ENCODE data around the gene CRY2. TPM values are rescaled to one million over a fixed set of nuclear protein-coding genes. Genes with fewer than 3 reads are reported as not detected.

Gene CRY2
- total RNA-seq, 1 donor from 2014 or later, result 54.2 TPM

DNA sequence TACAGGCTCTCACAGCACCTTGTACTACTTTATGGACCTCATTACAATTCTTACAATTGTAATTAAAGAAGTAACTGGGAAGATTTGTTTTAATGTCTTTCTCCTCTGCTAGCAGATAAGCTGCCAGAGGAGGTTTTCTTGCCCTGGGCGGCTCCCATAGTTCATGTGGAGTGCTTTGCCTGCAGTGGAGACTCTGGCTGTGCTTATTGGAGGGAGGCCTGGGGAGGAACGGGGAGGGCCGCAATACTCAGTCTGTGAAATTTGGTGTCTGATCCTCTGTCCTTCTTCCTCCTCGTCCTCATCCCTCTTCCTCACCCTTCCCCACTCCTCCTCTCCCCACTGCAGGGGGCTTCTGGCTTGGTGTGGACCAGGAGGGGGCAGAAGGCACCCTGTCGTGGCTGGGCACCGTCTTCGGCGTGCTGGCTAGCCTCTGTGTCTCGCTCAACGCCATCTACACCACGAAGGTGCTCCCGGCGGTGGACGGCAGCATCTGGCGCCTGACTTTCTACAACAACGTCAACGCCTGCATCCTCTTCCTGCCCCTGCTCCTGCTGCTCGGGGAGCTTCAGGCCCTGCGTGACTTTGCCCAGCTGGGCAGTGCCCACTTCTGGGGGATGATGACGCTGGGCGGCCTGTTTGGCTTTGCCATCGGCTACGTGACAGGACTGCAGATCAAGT lies 36.7 kb upstream of the CRY2 start:
- Histone ChIP-seq H3K36me3 (peaks cover 29% of the 10 kb centered on the region), H3K9me3 (no peaks in the 10 kb centered on the region), H3K4me1 (peaks cover 32% of the 10 kb centered on the region), H3K27ac (no peak overlapping the region), H3K4me3 (no peak overlapping the region), H3K27me3 (no peaks in the 10 kb centered on the region)
- intact Hi-C loops (cut with DNase I), result no loop called here
- TF ChIP-seq CTCF (IDR thresholded peaks at IDR 0.05), result no peak
- no peak for ATAC-seq
- no peak for DNase-seq

GRCh38 chr11:45811109-45811435 lies 36.2 kb upstream of the CRY2 start:
- TF ChIP-seq CTCF (IDR thresholded peaks at IDR 0.05), result no peak
- Histone ChIP-seq H3K27ac (no peak overlapping the region), H3K4me1 (peaks cover 27% of the 10 kb centered on the region), H3K4me3 (no peak overlapping the region), H3K36me3 (peaks cover 29% of the 10 kb centered on the region), H3K9me3 (no peaks in the 10 kb centered on the region), H3K27me3 (no peaks in the 10 kb centered on the region)
- DNase-seq, result no peak
- no peak for ATAC-seq
- intact Hi-C loops (cut with DNase I), result no loop called here

DNA sequence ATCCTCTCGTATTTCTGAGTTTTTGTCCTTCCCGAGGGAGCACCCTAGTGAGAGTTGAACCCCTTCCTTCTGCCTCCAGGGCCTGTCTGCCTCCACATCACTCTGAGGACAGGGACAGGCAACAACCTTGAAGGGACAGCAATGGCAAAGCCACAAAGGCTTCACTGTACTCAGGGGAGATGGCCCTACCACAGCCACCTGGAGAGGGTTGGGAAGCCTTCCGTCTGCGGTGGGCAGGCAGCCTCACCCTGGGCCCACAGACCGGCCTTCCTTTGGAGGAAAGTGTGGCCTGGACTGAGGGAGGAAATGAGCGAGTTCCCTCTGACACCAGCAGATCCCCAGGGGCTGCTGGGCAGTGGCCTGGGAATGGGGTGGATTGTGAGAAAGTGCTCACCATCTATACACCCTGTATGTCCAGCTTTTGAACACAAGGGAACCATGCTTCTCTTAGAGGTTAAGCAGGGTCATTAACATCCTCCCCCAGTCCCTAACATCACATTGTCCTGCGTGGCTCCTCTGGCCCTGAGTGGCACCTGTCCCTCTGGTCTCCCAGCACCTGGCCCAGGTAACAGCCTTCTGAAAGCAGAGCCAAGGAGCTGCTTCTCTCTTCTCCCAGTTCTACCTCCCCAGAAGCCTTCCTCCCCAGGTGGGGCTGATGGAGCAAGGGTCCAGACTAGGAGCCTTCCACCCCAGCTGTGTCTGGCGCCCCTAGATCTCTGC lies 35.5 kb upstream of the CRY2 start:
- Histone ChIP-seq H3K9me3 (no peaks in the 10 kb centered on the region), H3K4me1 (peaks cover 21% of the 10 kb centered on the region), H3K4me3 (no peak overlapping the region), H3K27ac (no peak overlapping the region), H3K27me3 (no peaks in the 10 kb centered on the region), H3K36me3 (peaks cover 29% of the 10 kb centered on the region)
- no peak for TF ChIP-seq CTCF (IDR thresholded peaks at IDR 0.05)
- ATAC-seq (no peak), DNase-seq (no peak)
- intact Hi-C loops (cut with DNase I), result no loop called here

- DNase-seq, result no peak
- TF ChIP-seq CTCF (IDR thresholded peaks at IDR 0.05), result no peak
- H3K4me1 ChIP-seq, result peaks cover 9% of the 10 kb centered on the region
- H3K36me3 ChIP-seq, result peaks cover 29% of the 10 kb centered on the region
- H3K27me3 ChIP-seq, result no peaks in the 10 kb centered on the region
- H3K27ac ChIP-seq, result no peak overlapping the region
- H3K9me3 ChIP-seq, result no peaks in the 10 kb centered on the region
- ATAC-seq, result no peak
- no peak overlapping the region for H3K4me3 ChIP-seq
- intact Hi-C loops (cut with DNase I), result no loop called here
These were observed 34.4 kb upstream of the CRY2 start for GRCh38 chr11:45812581-45813548.

GRCh38 chr11:45815747-45816146 lies 31.5 kb upstream of the CRY2 start:
- H3K9me3 ChIP-seq, result no peaks in the 10 kb centered on the region
- ATAC-seq (no peak), DNase-seq (no peak)
- H3K4me1 ChIP-seq, result no peaks in the 10 kb centered on the region
- TF ChIP-seq CTCF (IDR thresholded peaks at IDR 0.05), result no peak
- intact Hi-C loops (cut with DNase I), result no loop called here
- H3K27me3 ChIP-seq, result no peaks in the 10 kb centered on the region
- H3K36me3 ChIP-seq, result peaks cover 17% of the 10 kb centered on the region
- no peak overlapping the region for H3K4me3 ChIP-seq
- H3K27ac ChIP-seq, result no peak overlapping the region

Measured in upper lobe of right lung (tissue), 1 donor.